Neural cell (in vitro differentiated cells): ENCODE results near the gene UGT1A4. TPM values are rescaled to one million over a fixed set of nuclear protein-coding genes. Genes with fewer than 3 reads are reported as not detected.

Source experiments
- H2AFZ ChIP-seq: fragments of 200-600, 300-800 bp; sonication (generic), shearing (Covaris generic); 2 replicates; pipeline ENCODE4 v1.6.0; 2014; ENCODE audit warnings: low read depth, mild to moderate bottlenecking, antibody characterized with exemption, low read length, moderate library complexity
- H3F3A ChIP-seq: fragments of 200-600 bp; shearing (Covaris generic); 2 replicates; pipeline ENCODE4 v1.6.1; 2016; ENCODE audit warnings: mild to moderate bottlenecking, moderate library complexity, mixed read lengths, antibody characterized with exemption, low read length; ENCODE audit not compliant: insufficient read depth, poor library complexity, severe bottlenecking
- H3K27ac ChIP-seq: fragments of 200-600, 300-800 bp; sonication (generic), shearing (Covaris generic); 2 replicates; pipeline ENCODE4 v1.5.1; 2014; ENCODE audit warnings: mild to moderate bottlenecking, low read length, moderate library complexity
- H3K27me3 ChIP-seq: fragments of 300-800, 200-600 bp; sonication (generic), shearing (Covaris generic); 2 replicates; pipeline ENCODE4 v1.6.0; 2014; ENCODE audit warnings: mild to moderate bottlenecking, low read depth, low read length, moderate library complexity; ENCODE audit not compliant: insufficient read depth
- H3K36me3 ChIP-seq: fragments of 300-800, 200-600 bp; sonication (generic), shearing (Covaris generic); 2 replicates; pipeline ENCODE4 v1.5.1; 2014; ENCODE audit warnings: mild to moderate bottlenecking, antibody characterized with exemption, low read length, moderate library complexity; ENCODE audit not compliant: insufficient read depth
- H3K4me2 ChIP-seq: fragments of 300-800, 200-600 bp; sonication (generic), shearing (Covaris generic); 2 replicates; pipeline ENCODE4 v1.6.0; 2014; ENCODE audit warnings: mild to moderate bottlenecking, low read length
- H3K4me3 ChIP-seq: fragments of 300-800, 200-600 bp; sonication (generic), shearing (Covaris generic); 2 replicates; pipeline ENCODE4 v1.5.1; 2014; ENCODE audit warnings: mild to moderate bottlenecking, low read length, moderate library complexity
- H3K79me2 ChIP-seq: fragments of 200-600 bp; shearing (Covaris generic); replicated peaks from 2 replicates; pipeline ENCODE4 v1.6.0; 2014; ENCODE audit warnings: mild to moderate bottlenecking, low read length, moderate library complexity; ENCODE audit not compliant: insufficient read depth
- H3K9ac ChIP-seq: fragments of 300-800, 200-600 bp; sonication (generic), shearing (Covaris generic); 2 replicates; pipeline ENCODE4 v1.6.1; 2016; ENCODE audit warnings: mild to moderate bottlenecking, low read length, mixed read lengths
- H3K9me2 ChIP-seq: fragments of 200-600 bp; shearing (Covaris generic); 2 replicates; pipeline ENCODE4 v1.6.1; 2016; ENCODE audit warnings: mild to moderate bottlenecking, low read length, mixed read lengths; ENCODE audit not compliant: insufficient read depth
- H3K9me3 ChIP-seq: fragments of 200-600, 300-800 bp; sonication (generic), shearing (Covaris generic); 2 replicates; pipeline ENCODE4 v1.6.1; 2016; ENCODE audit warnings: mild to moderate bottlenecking, mixed run types, low read length, moderate library complexity, mixed read lengths
- H4K20me1 ChIP-seq: fragments of 200-600 bp; shearing (Covaris generic); 2 replicates; pipeline ENCODE4 v1.6.1; 2016; ENCODE audit warnings: mild to moderate bottlenecking, mixed run types; ENCODE audit not compliant: insufficient read depth
- EP300 ChIP-seq: fragments of 450-650 bp; conservative IDR thresholded peaks from 2 replicates; pipeline ENCODE4 v1.6.1; 2014; ENCODE audit warnings: antibody characterized with exemption, mild to moderate bottlenecking, moderate library complexity; ENCODE audit not compliant: poor library complexity, severe bottlenecking
- EZH2 ChIP-seq: fragments of 200-600, 300-800 bp; shearing (Covaris generic), sonication (generic); IDR thresholded peaks from 2 replicates; pipeline ENCODE4 v1.6.1; 2014; ENCODE audit warnings: antibody characterized with exemption, low read length, borderline replicate concordance, mild to moderate bottlenecking; ENCODE audit not compliant: insufficient read depth, poor library complexity, severe bottlenecking
- MXI1 ChIP-seq: fragments of 450-650 bp; conservative IDR thresholded peaks from 2 replicates; pipeline ENCODE4 v1.6.1; 2014; ENCODE audit warnings: antibody characterized with exemption, mild to moderate bottlenecking; ENCODE audit not compliant: poor library complexity, severe bottlenecking
- POLR2AphosphoS5 ChIP-seq: IDR thresholded peaks from 2 replicates; pipeline ENCODE4 v1.6.1; 2012
- RAD21 ChIP-seq: fragments of 450-650 bp; conservative IDR thresholded peaks from 2 replicates; pipeline ENCODE4 v1.6.1; 2014; ENCODE audit warnings: antibody characterized with exemption, mild to moderate bottlenecking, moderate library complexity
- SMC3 ChIP-seq: fragments of 450-650 bp; conservative IDR thresholded peaks from 2 replicates; pipeline ENCODE4 v1.6.1; 2014; ENCODE audit warnings: antibody characterized with exemption, mild to moderate bottlenecking, moderate library complexity; ENCODE audit not compliant: poor library complexity
- TAF1 ChIP-seq: IDR thresholded peaks from 2 replicates; pipeline ENCODE4 v1.6.1; 2012; ENCODE audit warnings: low read depth
- polyA plus RNA-seq: library from polyadenylated mRNA; depleted of rRNA; stranded (reverse); fragments of >200 nt; gene quantifications from 2 replicates; pipeline ENCODE4 v1.2.3, GENCODE V29; 2014
- TF ChIP-seq, protein P1 (sequence below): fragments of 450-650 bp; IDR thresholded peaks from 2 replicates; pipeline ENCODE4 v1.5.1; 2014; ENCODE audit warnings: antibody characterized with exemption, mild to moderate bottlenecking, moderate library complexity; ENCODE audit not compliant: poor library complexity, severe bottlenecking
- TF ChIP-seq, protein P2 (sequence below): IDR thresholded peaks from 2 replicates; pipeline ENCODE4 v1.6.1; 2012; ENCODE audit warnings: borderline replicate concordance

Gene UGT1A4
- polyA plus RNA-seq, 1 donor from 2014 or later = not detected

- no peaks in the 10 kb centered on the region for H3K27me3 ChIP-seq
- no peaks in the 10 kb centered on the region for H3K36me3 ChIP-seq
- no peaks in the 10 kb centered on the region for H3K9me3 ChIP-seq
- no peak overlapping the region for H3K4me2 ChIP-seq
- no peak overlapping the region for H3K9ac ChIP-seq
- H3K27ac ChIP-seq = no peak overlapping the region
- TF ChIP-seq, protein P1, sequence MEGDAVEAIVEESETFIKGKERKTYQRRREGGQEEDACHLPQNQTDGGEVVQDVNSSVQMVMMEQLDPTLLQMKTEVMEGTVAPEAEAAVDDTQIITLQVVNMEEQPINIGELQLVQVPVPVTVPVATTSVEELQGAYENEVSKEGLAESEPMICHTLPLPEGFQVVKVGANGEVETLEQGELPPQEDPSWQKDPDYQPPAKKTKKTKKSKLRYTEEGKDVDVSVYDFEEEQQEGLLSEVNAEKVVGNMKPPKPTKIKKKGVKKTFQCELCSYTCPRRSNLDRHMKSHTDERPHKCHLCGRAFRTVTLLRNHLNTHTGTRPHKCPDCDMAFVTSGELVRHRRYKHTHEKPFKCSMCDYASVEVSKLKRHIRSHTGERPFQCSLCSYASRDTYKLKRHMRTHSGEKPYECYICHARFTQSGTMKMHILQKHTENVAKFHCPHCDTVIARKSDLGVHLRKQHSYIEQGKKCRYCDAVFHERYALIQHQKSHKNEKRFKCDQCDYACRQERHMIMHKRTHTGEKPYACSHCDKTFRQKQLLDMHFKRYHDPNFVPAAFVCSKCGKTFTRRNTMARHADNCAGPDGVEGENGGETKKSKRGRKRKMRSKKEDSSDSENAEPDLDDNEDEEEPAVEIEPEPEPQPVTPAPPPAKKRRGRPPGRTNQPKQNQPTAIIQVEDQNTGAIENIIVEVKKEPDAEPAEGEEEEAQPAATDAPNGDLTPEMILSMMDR = no peak
- TF ChIP-seq, protein P2, sequence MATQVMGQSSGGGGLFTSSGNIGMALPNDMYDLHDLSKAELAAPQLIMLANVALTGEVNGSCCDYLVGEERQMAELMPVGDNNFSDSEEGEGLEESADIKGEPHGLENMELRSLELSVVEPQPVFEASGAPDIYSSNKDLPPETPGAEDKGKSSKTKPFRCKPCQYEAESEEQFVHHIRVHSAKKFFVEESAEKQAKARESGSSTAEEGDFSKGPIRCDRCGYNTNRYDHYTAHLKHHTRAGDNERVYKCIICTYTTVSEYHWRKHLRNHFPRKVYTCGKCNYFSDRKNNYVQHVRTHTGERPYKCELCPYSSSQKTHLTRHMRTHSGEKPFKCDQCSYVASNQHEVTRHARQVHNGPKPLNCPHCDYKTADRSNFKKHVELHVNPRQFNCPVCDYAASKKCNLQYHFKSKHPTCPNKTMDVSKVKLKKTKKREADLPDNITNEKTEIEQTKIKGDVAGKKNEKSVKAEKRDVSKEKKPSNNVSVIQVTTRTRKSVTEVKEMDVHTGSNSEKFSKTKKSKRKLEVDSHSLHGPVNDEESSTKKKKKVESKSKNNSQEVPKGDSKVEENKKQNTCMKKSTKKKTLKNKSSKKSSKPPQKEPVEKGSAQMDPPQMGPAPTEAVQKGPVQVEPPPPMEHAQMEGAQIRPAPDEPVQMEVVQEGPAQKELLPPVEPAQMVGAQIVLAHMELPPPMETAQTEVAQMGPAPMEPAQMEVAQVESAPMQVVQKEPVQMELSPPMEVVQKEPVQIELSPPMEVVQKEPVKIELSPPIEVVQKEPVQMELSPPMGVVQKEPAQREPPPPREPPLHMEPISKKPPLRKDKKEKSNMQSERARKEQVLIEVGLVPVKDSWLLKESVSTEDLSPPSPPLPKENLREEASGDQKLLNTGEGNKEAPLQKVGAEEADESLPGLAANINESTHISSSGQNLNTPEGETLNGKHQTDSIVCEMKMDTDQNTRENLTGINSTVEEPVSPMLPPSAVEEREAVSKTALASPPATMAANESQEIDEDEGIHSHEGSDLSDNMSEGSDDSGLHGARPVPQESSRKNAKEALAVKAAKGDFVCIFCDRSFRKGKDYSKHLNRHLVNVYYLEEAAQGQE = no peak
- TF ChIP-seq POLR2AphosphoS5 (no peak), MXI1 (no peak), TAF1 (no peak), EZH2 (no peak), EP300 (no peak), RAD21 (no peak), SMC3 (no peak)
- no peaks in the 10 kb centered on the region for H3K79me2 ChIP-seq
- no peaks in the 10 kb centered on the region for H3F3A ChIP-seq
- no peak overlapping the region for H3K4me3 ChIP-seq
- no peak overlapping the region for H2AFZ ChIP-seq
- H4K20me1 ChIP-seq = no peaks in the 10 kb centered on the region
- no peaks in the 10 kb centered on the region for H3K9me2 ChIP-seq
Observed at GRCh38 chr2:233820774-233821105, 102.2 kb downstream of the UGT1A4 start.

GRCh38 chr2:233821196-233821595, 102.7 kb downstream of the UGT1A4 start:
- H4K20me1 ChIP-seq = no peaks in the 10 kb centered on the region
- no peaks in the 10 kb centered on the region for H3K9me2 ChIP-seq
- H3K4me2 ChIP-seq = no peak overlapping the region
- no peak overlapping the region for H2AFZ ChIP-seq
- no peaks in the 10 kb centered on the region for H3K27me3 ChIP-seq
- no peaks in the 10 kb centered on the region for H3F3A ChIP-seq
- H3K4me3 ChIP-seq = no peak overlapping the region
- TF ChIP-seq POLR2AphosphoS5 (no peak), EZH2 (no peak), RAD21 (no peak), MXI1 (no peak), TAF1 (no peak), EP300 (no peak), SMC3 (no peak)
- TF ChIP-seq, protein P1 = no peak
- TF ChIP-seq, protein P2 = no peak
- no peak overlapping the region for H3K9ac ChIP-seq
- H3K27ac ChIP-seq = no peak overlapping the region
- no peaks in the 10 kb centered on the region for H3K9me3 ChIP-seq
- H3K36me3 ChIP-seq = no peaks in the 10 kb centered on the region
- H3K79me2 ChIP-seq = no peaks in the 10 kb centered on the region
